Transverse colon (tissue), 3 donors: Measurements from ENCODE around the gene UNC13C.

Experiments
- CTCF ChIP-seq, 5 experiments: fragments of 200-600 bp in 3 of 5; fragments of 450-650 bp in 2 of 5; sonication (generic) in 3 of 5; IDR thresholded peaks; 1 replicate in 2 of 5; 2 replicates in 3 of 5; pipeline ENCODE4 v1.5.1; 2016 to 2017; ENCODE audit warnings: antibody characterized with exemption in 5 of 5, inconsistent platforms in 3 of 5, mild to moderate bottlenecking in 2 of 5, moderate library complexity in 1 of 5
- POLR2A ChIP-seq: fragments of 450-650 bp; IDR thresholded peaks from one replicate; pipeline ENCODE4 v1.6.1; 2016; ENCODE audit warnings: antibody characterized with exemption, mild to moderate bottlenecking, moderate library complexity

GRCh38 chr15:54644796-54645195, 666.6 kb downstream of the UNC13C start:
- TF ChIP-seq CTCF (IDR thresholded peaks at IDR 0.05) (no peak), POLR2A (no peak)
